ENCODE data around the gene PPIF.

DNA sequence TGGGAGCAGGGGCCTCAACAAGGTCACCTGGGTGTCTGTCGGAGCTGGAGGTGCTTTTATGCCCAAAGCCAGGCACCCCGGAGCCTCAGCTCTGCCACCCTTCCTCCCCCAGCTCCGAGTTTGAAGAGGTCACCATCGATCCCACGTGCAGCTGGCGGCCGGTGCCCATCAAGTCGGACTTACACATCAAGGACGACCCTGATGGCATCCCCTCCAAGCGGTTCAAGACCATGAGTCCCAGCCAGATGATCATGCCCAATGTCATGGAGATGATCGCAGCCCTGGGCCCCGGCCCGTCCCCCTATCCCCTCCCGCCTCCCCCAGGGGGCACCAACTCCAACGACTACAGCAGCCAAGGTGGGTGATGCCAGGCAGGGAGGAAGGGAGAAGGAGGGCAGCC is 41.3 kb upstream of the PPIF start:
- TF ChIP-seq, protein P1, sequence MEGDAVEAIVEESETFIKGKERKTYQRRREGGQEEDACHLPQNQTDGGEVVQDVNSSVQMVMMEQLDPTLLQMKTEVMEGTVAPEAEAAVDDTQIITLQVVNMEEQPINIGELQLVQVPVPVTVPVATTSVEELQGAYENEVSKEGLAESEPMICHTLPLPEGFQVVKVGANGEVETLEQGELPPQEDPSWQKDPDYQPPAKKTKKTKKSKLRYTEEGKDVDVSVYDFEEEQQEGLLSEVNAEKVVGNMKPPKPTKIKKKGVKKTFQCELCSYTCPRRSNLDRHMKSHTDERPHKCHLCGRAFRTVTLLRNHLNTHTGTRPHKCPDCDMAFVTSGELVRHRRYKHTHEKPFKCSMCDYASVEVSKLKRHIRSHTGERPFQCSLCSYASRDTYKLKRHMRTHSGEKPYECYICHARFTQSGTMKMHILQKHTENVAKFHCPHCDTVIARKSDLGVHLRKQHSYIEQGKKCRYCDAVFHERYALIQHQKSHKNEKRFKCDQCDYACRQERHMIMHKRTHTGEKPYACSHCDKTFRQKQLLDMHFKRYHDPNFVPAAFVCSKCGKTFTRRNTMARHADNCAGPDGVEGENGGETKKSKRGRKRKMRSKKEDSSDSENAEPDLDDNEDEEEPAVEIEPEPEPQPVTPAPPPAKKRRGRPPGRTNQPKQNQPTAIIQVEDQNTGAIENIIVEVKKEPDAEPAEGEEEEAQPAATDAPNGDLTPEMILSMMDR (IDR thresholded peaks at IDR 0.05) = no peak
- no peak for TF ChIP-seq POLR2A (IDR thresholded peaks at IDR 0.05)
